Stimulated activated CD4-positive, alpha-beta T cell treated with anti-CD3 and anti-CD28 coated beads, Interleukin-2, amount 100 ng/mL, for 24 hours (primary cell): Measurements from ENCODE around the gene KDM2B.

Experiments
- DNase-seq, 2 donors: peaks; one replicate each; pipeline ENCODE4 v3.0.0-alpha.2; 2020

The KDM2B gene

GRCh38 chr12:121455766-121456420 is 124.9 kb downstream of the KDM2B start:
- DNase-seq: no peak

- DNase-seq: no peak
Measured at GRCh38 chr12:121454921-121455320, 125.9 kb downstream of the KDM2B start.

- no peak for DNase-seq
Measured at GRCh38 chr12:121453629-121454028, 127.2 kb downstream of the KDM2B start.

- DNase-seq: no peak
Measured at GRCh38 chr12:121452985-121453360, 127.8 kb downstream of the KDM2B start.

GRCh38 chr12:121452340-121452984 is 128.4 kb downstream of the KDM2B start:
- DNase-seq: no peak

GRCh38 chr12:121451961-121452339 is 128.9 kb downstream of the KDM2B start:
- DNase-seq: no peak

GRCh38 chr12:121448771-121449315 is 132.0 kb downstream of the KDM2B start:
- no peak for DNase-seq

- no peak for DNase-seq
Measured at GRCh38 chr12:121446750-121447149, 134.1 kb downstream of the KDM2B start.

- DNase-seq: no peak
Measured at GRCh38 chr12:121444842-121445202, 136.0 kb downstream of the KDM2B start.

GRCh38 chr12:121443911-121444841 is 136.6 kb downstream of the KDM2B start:
- no peak for DNase-seq

GRCh38 chr12:121443193-121443870 is 137.5 kb downstream of the KDM2B start:
- peak; percentile 80 to 82 for DNase-seq

- no peak for DNase-seq
Measured at GRCh38 chr12:121442028-121442948, 138.5 kb downstream of the KDM2B start.

- peak in 1 of 2 donors; percentile 29 for DNase-seq
Measured at GRCh38 chr12:121441555-121441954, 139.3 kb downstream of the KDM2B start.

- no peak for DNase-seq
Measured at GRCh38 chr12:121440768-121441167, 140.1 kb downstream of the KDM2B start.

- DNase-seq: no peak
Measured at GRCh38 chr12:121439715-121440114, 141.1 kb downstream of the KDM2B start.

GRCh38 chr12:121438905-121439304 is 141.9 kb downstream of the KDM2B start:
- DNase-seq: no peak

- no peak for DNase-seq
Measured at GRCh38 chr12:121436706-121437105, 144.1 kb downstream of the KDM2B start.

GRCh38 chr12:121432740-121433480 is 147.9 kb downstream of the KDM2B start:
- no peak for DNase-seq

GRCh38 chr12:121430833-121431415 is 149.9 kb downstream of the KDM2B start:
- no peak for DNase-seq

- DNase-seq: no peak
Measured at GRCh38 chr12:121428883-121429282, 151.9 kb downstream of the KDM2B start.
